Cardiac septum (tissue), 1 donor: ENCODE measurements around the gene CACNA1S. TPM values are rescaled to one million over a fixed set of nuclear protein-coding genes. Genes with fewer than 3 reads are reported as not detected.

ENCODE experiments used
- DNase-seq: peaks from one replicate; pipeline ENCODE4 v3.0.0-alpha.2; 2020; ENCODE audit warnings: low spot score
- intact Hi-C: fragments of 100-400 bp; cut with DNase I; formaldehyde crosslinking; loops from one replicate; pipeline ENCODE4 v1.14.0; 2022
- total RNA-seq: library from RNA; stranded (reverse); fragmentation: NEBNext Ultra II Directional; extraction: Animal tissue kit (Norgen Biotek cat#: 25700); gene quantifications from one replicate; pipeline ENCODE4 v1.2.1, GENCODE V29; 2021
- donor health status: DM: no; HTN: no; CAD: no.

Gene CACNA1S
- total RNA-seq, 1 donor from 2014 or later = 0.19 TPM

DNA sequence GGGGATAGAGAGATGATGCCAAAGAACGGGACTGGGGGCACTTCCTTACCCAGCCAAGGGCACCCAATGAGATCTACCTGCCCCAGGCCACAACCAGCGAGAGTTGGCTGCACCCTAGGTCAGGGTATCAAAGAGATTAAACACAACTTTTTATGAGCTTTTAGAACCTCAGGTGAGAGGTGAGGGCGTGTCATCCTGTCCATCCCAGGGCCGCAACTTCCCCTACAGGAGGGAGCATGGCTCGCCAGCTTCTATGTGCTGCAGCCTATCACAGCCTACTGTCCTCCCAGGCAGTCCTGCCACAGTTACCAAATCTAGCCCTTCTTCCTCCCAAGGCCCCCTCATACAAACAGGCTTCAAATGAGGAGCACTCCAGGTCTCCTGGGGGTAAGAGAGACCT is 29.2 kb upstream of the CACNA1S start:
- DNase-seq = no peak
- intact Hi-C loops = no loop called here

DNA sequence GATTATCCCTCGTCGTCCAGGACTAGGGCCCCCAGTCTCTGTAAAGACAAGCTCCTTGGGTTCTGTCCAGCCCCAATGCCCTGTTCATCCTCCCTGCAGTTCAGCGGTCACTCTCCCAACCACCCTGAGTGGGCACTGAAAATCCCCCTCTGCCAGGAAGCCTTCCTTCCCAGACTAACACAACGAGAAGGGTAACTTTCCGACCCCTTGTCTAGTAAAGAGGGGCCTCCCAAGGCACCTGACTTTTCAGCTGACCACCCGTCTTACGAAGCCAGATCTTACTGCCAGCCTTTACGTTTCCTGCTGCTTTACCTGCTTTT is 28.7 kb upstream of the CACNA1S start:
- no peak for DNase-seq

DNA sequence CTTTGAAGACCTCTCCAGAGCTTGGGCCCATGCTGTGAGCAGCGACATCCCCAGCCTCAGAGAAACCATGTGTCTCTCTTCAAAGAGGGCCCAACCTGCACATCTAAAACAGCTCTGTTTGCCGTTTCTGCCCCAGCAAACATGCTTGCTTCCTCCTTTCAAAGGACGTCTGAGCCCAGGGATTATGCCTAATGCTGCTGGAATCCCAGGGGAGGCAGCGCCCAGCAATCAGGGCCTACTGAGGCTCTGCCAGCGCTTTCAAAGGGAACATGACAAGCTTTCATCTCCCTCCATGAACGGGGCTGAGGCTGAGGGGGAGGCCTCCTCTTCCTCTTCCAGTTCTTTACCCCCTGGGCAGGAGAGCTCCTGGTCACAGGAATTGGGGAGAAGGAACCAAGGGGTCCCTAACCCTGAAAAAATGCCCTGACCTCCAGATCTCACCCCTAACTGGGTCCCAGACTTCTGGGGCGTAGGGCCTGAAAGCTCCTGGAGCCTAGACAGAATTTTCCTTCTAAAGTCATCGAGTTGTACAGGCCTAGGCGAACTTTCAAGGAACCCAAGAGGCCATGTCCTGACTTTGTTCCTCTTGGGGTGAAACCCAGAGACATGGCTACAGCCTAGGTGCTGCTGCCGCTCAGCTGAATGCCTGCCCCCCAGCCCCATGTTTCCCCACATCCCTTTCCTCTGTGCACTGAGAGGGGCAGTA is 28.2 kb upstream of the CACNA1S start:
- DNase-seq = no peak

More for the DNA sequence above, 28.7 kb upstream of the CACNA1S start:
- intact Hi-C loops = no loop called here

DNA sequence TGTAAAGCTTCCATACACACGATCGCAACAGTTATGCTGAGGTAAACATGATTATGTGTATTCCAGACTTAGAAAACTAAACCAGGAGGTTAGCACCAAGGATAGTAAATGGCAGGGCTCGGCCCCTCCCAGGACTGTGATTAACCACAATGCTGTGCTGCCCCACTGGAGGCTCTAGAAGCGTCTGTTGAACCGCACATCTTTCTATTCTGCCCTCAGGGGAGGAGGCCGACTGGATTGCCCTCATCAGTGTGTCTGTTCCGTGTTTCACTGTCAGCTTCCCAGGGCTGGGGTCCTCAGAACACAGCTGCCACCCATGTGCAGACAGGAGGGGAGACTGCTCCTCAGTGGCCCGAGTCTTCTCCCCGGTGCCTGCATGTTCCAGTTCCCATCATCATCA is 27.5 kb upstream of the CACNA1S start:
- no peak for DNase-seq
- intact Hi-C loops = no loop called here

More for the DNA sequence above, 28.2 kb upstream of the CACNA1S start:
- intact Hi-C loops = no loop called here

DNA sequence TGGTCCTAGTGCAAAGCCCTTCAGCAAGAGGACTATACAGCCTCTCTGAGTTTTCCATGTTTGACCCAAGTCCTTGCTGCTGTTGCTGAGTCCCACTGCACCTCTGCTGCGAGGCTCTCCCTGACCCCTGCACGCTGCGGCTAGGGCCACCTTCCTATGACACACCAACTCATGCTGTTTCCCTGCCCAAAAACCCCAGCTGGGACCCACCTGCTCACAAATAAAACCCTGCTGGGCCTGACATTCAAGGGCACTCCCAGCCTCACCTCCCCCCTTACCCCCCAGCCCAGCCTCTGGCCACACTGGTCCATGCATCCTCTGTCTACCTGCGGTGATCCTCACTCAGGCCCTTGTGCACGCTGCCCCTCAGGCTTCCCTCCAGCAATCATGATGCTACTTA is 27.1 kb upstream of the CACNA1S start:
- DNase-seq = no peak
- intact Hi-C loops = no loop called here

DNA sequence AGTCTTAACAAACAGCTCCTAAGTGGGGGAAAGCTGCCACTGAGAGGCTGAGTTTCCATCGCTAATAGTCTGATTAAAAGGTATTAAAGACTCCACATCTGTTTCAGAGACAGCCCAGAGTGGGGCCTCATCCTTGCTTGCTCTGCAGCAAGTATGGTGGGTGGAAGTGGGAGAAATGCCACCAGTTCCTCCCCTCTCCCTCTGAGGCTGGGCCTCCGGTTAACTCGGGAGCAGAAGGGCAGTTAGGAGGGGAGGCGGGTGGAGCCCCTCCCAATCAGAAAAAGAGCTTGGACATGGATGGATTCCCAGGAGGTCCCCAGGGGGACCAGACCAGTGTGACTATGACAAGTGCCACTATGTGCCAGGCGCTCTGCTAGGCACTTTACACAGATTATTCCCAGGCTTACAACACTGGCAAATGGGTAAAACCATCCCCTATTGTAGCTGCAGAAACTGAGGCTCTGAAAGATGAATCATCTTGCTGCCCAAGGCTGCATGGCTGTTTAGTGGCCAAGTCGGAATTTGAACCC is 26.1 kb upstream of the CACNA1S start:
- intact Hi-C loops = no loop called here
- DNase-seq = no peak

DNA sequence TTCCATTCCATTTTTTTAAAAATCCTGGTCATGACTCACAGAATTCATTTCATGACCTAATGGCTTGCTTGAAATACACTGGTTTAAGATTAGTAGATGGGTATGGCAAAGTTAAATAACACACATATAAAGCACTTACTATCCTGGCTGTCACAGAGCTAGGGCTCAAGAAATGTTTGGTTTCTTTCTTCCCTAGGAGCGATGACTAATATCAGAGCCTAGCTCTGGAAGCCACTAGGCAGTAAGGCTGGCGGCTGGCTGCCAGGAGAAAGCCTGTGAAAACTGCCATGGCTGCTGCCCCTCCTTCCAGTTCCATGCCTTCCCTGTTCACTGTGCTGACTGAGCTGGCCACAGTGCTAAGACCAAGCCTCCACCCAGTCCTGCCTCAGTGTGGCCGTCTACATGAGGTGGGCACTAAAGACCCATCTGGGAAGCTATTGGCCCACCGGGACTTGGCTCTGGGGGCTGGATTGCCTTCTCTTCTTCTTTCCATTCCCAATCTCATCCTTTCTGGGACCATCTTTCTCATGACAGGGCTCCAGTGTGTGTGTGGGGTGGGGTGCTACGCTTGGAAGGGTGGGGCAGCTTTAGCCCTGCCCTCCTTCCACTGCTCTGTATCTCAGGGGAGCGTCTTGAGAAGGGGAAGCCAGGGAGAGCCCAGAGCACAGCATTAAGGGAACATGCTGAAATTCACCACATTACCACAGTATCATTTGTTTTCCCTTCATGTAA is 25.5 kb upstream of the CACNA1S start:
- intact Hi-C loops = no loop called here
- no peak for DNase-seq

DNA sequence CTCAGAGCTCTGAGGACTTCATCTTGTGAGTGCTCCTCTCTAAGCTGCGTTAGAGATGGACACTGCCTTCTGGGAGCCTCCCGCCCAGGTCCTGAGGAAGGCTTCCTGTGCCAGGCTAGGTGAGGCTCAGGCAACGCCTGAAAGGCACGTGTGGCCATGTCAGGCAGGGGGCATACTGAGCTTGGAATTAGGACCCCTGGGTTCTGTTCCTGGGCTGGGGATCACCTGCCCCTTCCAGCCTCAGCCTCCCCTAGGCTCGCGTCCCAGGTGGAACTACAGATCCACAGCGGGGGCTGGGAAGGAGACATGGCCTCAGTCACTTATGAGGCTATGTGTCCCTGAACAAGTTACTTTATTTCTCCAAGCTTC is 24.8 kb upstream of the CACNA1S start:
- DNase-seq = no peak
- intact Hi-C loops = no loop called here

DNA sequence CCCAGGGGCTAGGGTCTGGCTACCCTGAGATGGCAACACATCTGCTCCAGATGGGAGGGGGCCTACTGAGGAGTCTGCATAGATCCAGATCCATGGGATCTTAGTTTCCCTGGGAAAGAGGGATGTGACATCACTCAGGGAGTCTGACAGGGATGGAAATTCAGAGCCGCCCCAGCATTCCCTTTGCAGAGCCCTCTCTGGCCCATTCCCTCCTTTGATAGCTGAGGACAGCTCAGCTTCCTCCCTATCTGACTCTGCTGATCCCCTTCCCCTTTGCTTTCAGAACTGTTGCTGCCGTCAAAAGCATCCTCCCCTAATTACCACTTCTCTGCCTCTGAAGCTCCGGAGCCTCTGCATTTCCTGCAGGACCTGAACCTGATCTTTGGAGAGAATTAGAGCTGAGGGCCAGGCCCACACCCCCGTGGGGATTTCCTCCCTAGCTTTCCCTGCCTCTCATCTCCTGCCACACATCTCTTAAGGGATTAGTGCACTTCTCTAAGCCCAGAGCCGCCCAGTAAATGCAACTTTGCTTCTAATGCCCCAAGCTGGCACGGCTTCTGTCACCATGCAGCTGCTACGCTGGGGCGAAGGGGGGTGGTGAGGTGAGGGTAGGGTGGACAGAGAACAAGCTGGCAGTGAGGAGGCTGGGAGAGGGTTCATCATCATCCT is 24.3 kb upstream of the CACNA1S start:
- intact Hi-C loops = no loop called here
- no peak for DNase-seq

DNA sequence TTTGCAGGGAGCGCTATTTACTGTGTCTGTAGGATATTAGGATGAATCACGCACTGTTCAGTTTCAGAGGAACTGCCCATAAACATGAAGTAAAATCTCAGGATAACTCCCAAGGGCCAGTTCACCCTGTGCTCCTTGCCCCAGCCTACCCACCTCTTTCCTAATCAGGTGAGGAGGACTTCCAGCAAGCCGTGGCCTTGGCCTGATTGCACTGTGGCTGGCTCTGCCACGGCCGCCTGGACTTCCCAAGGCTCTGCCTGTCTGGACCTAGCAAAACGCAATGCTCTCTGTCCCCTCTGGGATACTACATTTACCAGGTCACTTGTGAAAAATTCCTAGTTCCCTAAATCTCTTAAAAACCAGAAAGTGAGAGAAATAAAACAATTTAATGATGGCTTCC is 22.2 kb upstream of the CACNA1S start:
- no peak for DNase-seq
- intact Hi-C loops = no loop called here

DNA sequence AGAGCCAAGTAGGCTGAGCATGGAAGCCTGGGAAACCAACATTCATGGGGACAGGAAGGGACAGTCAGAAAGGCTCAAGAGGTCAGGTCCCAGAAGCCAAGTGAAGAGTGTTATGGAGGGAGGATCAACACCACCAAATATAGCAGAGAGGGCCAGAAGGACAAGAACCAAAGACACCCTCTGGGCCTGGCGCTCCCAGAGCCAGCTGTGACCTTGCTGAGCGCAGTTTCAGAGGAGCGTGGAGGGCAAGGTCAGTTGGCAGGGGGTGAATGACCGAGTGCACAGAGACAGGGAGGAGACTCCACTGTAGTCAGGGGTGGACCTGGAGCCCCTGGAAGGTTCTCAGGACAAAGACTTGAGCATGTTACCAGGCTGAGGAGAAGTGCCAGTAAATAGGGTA is 19.2 kb upstream of the CACNA1S start:
- DNase-seq = no peak
- intact Hi-C loops = no loop called here

DNA sequence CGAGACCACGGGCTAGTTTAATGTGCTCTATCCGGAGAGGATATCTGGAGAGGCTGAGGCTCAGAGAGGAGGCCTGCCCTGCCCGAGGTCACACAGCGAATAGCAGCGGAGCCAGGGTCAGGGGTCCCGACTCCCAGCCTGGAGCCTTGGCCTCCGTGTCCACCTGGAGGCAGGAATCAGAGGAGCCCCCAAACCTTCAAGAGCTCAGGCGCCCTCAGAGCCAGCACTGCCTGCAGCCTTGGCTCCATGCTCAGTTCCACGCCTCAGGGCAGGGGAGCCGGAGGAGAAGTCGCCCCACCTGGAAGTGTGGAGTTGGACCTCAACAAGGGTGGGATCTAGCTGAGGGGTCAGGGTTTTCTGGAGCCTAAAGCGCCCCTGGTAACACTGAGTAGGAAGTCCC is 16.7 kb upstream of the CACNA1S start:
- intact Hi-C loops = no loop called here
- no peak for DNase-seq

DNA sequence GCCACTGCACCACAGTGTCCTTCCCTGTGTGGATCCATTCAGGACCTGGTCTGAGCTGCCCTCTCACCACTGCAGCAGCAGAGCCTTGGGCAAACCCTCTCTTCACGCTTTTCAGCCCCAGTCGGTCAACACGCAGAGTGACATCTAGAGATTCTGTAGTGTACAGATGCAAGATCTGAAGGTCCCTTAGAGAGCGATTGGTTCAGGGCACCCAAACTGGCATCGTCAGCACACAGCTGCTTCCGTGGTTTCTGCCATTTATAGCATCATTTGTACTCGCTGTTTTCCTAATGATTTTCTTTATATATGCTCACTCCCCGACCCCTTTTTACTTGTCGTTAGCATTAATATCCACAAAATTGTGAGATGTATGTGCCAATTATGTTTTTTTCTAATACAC is 16.2 kb upstream of the CACNA1S start:
- intact Hi-C loops = no loop called here
- DNase-seq = no peak

DNA sequence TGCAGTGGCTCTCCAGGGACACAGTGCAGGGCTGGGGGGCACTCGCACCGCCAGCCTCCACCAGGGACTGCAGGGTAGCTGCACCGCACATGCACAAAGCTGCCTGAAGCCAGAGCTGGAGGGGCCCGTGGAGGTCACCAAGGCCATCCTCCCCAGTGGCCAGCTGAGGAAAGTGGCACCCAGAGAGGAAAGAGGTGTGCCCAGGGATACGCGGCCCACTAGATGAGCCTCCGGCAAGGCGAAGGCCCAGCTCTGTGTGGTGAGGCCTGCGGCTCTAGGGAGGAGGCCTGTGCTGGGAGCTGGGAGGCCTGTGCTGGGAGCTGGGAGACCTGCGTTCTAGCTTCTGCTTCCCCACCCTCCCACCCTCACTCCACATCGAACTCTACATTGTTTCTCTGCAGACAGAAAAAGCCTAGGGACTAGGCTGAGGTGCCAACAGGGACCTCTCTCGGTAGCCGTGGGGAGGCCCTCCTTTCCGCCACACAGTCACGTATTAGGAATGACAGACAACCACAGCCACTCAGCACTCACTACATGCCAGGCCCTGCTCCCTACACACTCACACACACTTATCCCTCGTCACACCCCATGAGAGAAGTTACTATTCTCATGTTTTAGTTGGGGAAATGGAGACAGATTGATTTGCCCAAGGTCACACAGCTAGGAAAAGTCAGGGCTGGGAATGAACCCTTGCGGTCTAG is 15.7 kb upstream of the CACNA1S start:
- DNase-seq = no peak
- intact Hi-C loops = no loop called here

DNA sequence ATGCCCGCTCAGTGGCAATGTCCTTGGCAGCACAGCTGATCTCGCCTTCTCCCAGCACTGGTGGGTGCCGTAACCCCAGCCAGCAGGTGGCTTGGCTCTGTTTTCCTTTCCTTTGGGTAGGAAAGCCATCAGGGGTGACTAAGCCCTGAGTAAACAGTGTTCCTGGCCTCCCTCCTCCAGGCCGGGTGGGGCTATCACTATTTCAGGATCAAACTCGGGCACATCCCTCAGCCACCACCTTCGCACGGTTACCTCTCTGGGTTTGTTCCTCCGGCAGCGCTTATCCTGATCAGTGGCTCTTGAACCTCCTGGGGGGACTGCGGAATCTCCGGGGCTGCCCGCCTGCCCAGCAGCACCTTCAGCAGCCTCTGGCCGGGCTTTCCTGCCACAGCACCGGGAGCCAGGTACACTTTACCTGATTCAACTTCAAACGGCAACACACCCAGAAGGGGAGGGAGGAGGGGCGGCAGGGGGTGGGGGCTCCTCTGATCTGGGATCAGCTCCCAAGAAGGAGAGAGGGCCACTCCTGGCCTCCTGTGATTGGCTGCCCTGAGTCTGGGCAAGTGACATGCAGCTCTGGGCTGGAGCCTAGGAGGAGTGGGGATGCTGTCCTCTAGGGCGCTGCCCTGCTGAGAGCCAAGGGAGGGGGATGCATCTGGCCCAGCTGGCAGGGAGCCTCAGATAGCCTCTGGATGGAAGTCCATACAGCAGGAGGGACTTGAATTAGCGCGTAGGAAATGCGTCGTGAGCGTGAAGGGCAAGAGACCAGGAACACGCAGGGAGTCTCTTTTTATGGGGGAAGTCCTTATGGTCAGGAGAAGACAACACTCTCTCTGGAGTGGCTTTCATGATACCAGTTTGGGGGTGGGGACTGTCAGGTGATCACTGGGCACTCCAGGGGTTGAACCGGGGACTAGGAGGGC is 14.9 kb upstream of the CACNA1S start, which contains the start of gene ASCL5:
TSS of gene ASCL5 (minus strand) at position 353 of the 923 bp plus-strand sequence. CDS start 11,812 bp downstream, outside the sequence.
- no peak for DNase-seq
- intact Hi-C loops = no loop called here

DNA sequence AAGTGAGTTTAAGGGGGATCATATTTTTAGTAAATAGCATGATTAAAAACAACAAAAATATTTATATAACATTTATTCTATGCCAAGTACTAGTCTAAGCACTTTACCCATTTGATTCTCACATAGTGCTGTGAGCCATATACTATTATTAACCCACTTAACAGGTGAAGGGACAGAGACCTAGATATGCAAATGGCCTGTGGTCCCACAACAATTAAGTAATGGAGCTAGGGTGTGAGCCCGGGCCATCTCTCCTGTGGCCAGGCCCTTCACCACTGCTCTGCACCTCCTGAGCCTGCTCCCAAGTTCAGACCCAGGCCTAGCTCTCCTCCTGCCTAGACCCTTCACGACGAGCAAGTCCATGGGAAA is 14.2 kb upstream of the CACNA1S start:
- no peak for DNase-seq
- intact Hi-C loops = no loop called here

DNA sequence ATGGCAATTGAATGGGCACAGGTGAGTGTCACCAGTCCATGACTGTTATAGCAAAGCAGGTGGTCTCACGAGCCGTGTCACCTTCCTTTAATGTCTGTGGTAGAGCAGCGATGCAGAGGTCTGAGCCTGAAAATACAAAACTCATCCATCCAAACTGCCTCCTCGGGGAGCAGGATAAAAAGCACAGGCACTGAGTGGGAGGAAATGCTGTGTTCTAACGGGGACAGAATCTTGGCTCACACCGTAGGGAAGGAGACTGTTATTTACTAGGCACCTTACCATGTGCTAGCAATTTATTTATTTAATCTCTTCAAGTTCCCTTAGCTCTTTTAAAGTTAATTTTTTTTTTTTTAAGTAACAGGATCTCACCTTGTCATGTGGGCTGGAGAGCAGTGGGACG is 13.6 kb upstream of the CACNA1S start:
- intact Hi-C loops = no loop called here
- no peak for DNase-seq

DNA sequence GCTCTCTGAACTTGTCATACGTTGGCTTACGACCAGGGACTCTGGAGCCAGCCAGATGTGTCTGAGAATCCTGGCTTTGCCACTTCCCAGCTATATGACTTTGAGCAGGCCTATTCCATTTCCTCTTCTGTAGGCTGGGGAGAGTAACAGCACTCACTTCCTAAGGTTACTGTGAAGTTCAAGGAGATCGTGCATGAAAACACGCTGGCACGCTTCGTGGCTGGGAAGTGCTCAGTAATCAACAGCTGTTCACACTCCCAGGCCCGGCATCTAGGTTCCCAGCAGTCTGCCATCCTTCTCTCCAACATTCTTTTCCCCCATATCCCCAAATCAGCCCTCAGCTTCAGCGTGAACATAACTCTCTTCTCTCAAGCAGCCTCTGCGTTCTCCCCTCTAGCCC is 12.8 kb upstream of the CACNA1S start:
- intact Hi-C loops = no loop called here
- DNase-seq = no peak

DNA sequence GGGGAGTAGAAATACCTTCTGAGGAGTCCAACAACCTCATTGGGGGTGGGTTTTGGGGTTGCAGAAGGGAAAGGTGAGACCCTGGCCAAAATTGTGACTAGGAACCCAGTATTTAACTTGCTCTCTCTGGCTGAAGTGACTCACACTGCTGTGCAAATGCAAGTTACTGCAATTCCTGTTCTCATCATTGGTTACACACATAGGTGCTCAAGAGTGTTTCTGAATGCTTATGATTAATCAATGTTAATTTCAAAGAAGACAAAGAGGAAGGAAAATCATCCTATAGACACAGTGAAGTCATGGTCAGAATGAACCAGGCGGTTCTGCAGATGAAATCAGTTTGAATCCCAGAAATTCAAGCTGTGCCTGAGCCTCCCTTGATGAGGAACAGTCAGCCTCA is 11.6 kb upstream of the CACNA1S start:
- intact Hi-C loops = no loop called here
- no peak for DNase-seq
